ENCODE data around the gene CEL. TPM values are rescaled to one million over a fixed set of nuclear protein-coding genes. Genes with fewer than 3 reads are reported as not detected.
"Not testable (repeated sequence)": the region's sequence is repeated elsewhere in the genome, so short reads cannot be mapped to it uniquely, and the experiment has no call there.

The CEL gene
- total RNA-seq: 1 to 10 TPM in 1 of 2 experiments, under 1 TPM in 1; 0.73 to 1.3 TPM

- POLR2A ChIA-PET, CTCF ChIA-PET: not testable (repeated sequence)
Measured at GRCh38 chr9:133061764-133062145, at the start of gene CEL. TSS of gene CEL (plus strand) at chr9:133061981. CDS start at chr9:133062003, 22 bp downstream.

- ChIA-PET CTCF (no interaction called here), POLR2A (no interaction called here)
Measured at GRCh38 chr9:133014696-133015095, 47.1 kb upstream of the CEL start.

- CTCF ChIA-PET: interaction anchor here (0.6 to 2.2 kb wide), 6 partner anchors 8 to 467 kb away, joined by 3 to 19 read pairs (median 4); partner anchors contain the start of gene GTF3C5
- POLR2A ChIA-PET: no interaction called here
Measured at GRCh38 chr9:133023117-133023890, 38.5 kb upstream of the CEL start.

- ChIA-PET POLR2A (no interaction called here), CTCF (interaction anchor here (0.7 to 0.8 kb wide), 2 partner anchors 13 to 121 kb away, joined by 3 to 4 read pairs; no protein-coding TSS in a partner anchor)
Measured at GRCh38 chr9:133026426-133026825, 35.4 kb upstream of the CEL start.

- ChIA-PET POLR2A (no interaction called here), CTCF (no interaction called here)
Measured at GRCh38 chr9:133027134-133027533, 34.6 kb upstream of the CEL start.

GRCh38 chr9:133028221-133028620 lies 33.6 kb upstream of the CEL start:
- CTCF ChIA-PET: no interaction called here
- POLR2A ChIA-PET: no interaction called here

GRCh38 chr9:133029994-133030316 lies 31.8 kb upstream of the CEL start:
- POLR2A ChIA-PET: interaction anchor here (0.7 to 1.7 kb wide), 5 partner anchors 8 to 118 kb away, joined by 3 to 7 read pairs (median 5); no protein-coding TSS in a partner anchor
- CTCF ChIA-PET: interaction anchor here (1.6 to 2.7 kb wide), 3 partner anchors 7 to 117 kb away, joined by 8 to 19 read pairs (median 9); no protein-coding TSS in a partner anchor

GRCh38 chr9:133030317-133031129 lies 31.3 kb upstream of the CEL start, which contains the start of gene GTF3C5:
TSS of gene GTF3C5 (plus strand) at chr9:133030997. CDS start at chr9:133031012, 15 bp downstream.
- ChIA-PET CTCF (interaction anchor here (1.1 to 2.7 kb wide), 6 partner anchors 8 to 128 kb away, joined by 3 to 19 read pairs (median 8); no protein-coding TSS in a partner anchor), POLR2A (interaction anchor here (0.6 to 1.7 kb wide), 8 partner anchors 8 to 326 kb away, joined by 3 to 7 read pairs (median 4); partner anchors contain the start of genes MED22, RPL7A, SURF1 and SURF2)

- ChIA-PET POLR2A (interaction anchor here (1.0 to 1.7 kb wide), 4 partner anchors 113 to 325 kb away, joined by 3 to 7 read pairs (median 5); partner anchors contain the start of genes MED22, RPL7A, SURF1 and SURF2), CTCF (interaction anchor here (1.1 to 2.7 kb wide), 6 partner anchors 9 to 128 kb away, joined by 3 to 19 read pairs (median 6); no protein-coding TSS in a partner anchor)
Measured at GRCh38 chr9:133031130-133031422, 30.7 kb upstream of the CEL start.

GRCh38 chr9:133031496-133031911 lies 30.3 kb upstream of the CEL start:
- CTCF ChIA-PET: interaction anchor here (1.1 to 2.7 kb wide), 6 partner anchors 9 to 127 kb away, joined by 3 to 19 read pairs (median 6); no protein-coding TSS in a partner anchor

GRCh38 chr9:133032171-133032570 lies 29.6 kb upstream of the CEL start:
- POLR2A ChIA-PET: interaction anchor here (1.3 kb wide), 1 partner anchor 316 kb away, joined by 4 read pairs; the partner anchor contains the start of genes MED22 and RPL7A

More at GRCh38 chr9:133031496-133031911, 30.3 kb upstream of the CEL start:
- POLR2A ChIA-PET: interaction anchor here (1.0 to 1.7 kb wide), 4 partner anchors 113 to 325 kb away, joined by 3 to 7 read pairs (median 5); partner anchors contain the start of genes MED22, RPL7A, SURF1 and SURF2

GRCh38 chr9:133035669-133036068 lies 26.1 kb upstream of the CEL start:
- POLR2A ChIA-PET: no interaction called here
- CTCF ChIA-PET: interaction anchor here (1.6 to 2.2 kb wide), 2 partner anchors 14 to 108 kb away, joined by 4 to 7 read pairs; no protein-coding TSS in a partner anchor

More at GRCh38 chr9:133032171-133032570, 29.6 kb upstream of the CEL start:
- CTCF ChIA-PET: interaction anchor here (0.5 to 2.7 kb wide), 6 partner anchors 8 to 677 kb away, joined by 4 to 19 read pairs (median 6); no protein-coding TSS in a partner anchor

GRCh38 chr9:133037775-133038515 lies 23.8 kb upstream of the CEL start:
- CTCF ChIA-PET: no interaction called here

GRCh38 chr9:133040892-133041479 lies 20.8 kb upstream of the CEL start:
- CTCF ChIA-PET: interaction anchor here (0.9 to 2.3 kb wide), 5 partner anchors 10 to 106 kb away, joined by 3 to 11 read pairs (median 3); no protein-coding TSS in a partner anchor
- POLR2A ChIA-PET: not testable (repeated sequence)

More at GRCh38 chr9:133037775-133038515, 23.8 kb upstream of the CEL start:
- POLR2A ChIA-PET: no interaction called here

- ChIA-PET CTCF (interaction anchor here (1.1 to 2.3 kb wide), 3 partner anchors 11 to 105 kb away, joined by 3 to 11 read pairs (median 4); no protein-coding TSS in a partner anchor), POLR2A (no interaction called here)
Measured at GRCh38 chr9:133041958-133042357, 19.8 kb upstream of the CEL start.

- ChIA-PET CTCF (interaction anchor here (1.0 to 1.1 kb wide), 2 partner anchors 60 to 101 kb away, joined by 3 to 4 read pairs; no protein-coding TSS in a partner anchor), POLR2A (no interaction called here)
Measured at GRCh38 chr9:133042676-133043075, 19.1 kb upstream of the CEL start.

- CTCF ChIA-PET: interaction anchor here (0.7 to 1.1 kb wide), 3 partner anchors 15 to 59 kb away, joined by 3 to 5 read pairs (median 4); no protein-coding TSS in a partner anchor
- POLR2A ChIA-PET: no interaction called here
Measured at GRCh38 chr9:133043449-133044035, 18.2 kb upstream of the CEL start.

- CTCF ChIA-PET: interaction anchor here (1.1 kb wide), 1 partner anchor 14 kb away, joined by 4 read pairs; no protein-coding TSS in a partner anchor
- POLR2A ChIA-PET: no interaction called here
Measured at GRCh38 chr9:133044125-133044524, 17.7 kb upstream of the CEL start.

All from activated CD8-positive, alpha-beta memory T cell treated with anti-CD3 and anti-CD28 coated beads for 36 hours (primary cell).